Measurements from ENCODE around the gene KCNH8.

Gene KCNH8

DNA sequence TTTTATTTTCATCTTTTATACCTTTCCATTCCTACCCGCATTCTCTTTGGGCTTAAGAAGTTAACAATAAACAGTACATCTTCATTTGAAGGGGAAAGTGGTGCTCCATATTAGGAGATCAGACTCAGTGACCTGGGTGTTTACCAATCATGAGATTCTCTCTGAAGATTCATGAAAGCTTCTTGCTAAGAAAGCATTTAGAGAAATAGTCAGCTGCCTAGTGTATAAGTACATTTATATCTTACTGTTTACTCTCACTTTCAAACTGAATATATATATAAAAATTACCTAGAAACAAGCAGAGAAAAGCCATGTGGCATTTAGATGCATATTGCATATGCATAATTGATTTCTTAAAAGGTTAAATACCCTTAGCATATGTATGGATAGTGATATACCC, 100.5 kb downstream of the KCNH8 start:
- no peak overlapping the region for H3K4me3 ChIP-seq (ENCODE audit: low read depth, low read length)
- DNase-seq (ENCODE audit: low read depth), result no peak
- TF ChIP-seq, protein P1, sequence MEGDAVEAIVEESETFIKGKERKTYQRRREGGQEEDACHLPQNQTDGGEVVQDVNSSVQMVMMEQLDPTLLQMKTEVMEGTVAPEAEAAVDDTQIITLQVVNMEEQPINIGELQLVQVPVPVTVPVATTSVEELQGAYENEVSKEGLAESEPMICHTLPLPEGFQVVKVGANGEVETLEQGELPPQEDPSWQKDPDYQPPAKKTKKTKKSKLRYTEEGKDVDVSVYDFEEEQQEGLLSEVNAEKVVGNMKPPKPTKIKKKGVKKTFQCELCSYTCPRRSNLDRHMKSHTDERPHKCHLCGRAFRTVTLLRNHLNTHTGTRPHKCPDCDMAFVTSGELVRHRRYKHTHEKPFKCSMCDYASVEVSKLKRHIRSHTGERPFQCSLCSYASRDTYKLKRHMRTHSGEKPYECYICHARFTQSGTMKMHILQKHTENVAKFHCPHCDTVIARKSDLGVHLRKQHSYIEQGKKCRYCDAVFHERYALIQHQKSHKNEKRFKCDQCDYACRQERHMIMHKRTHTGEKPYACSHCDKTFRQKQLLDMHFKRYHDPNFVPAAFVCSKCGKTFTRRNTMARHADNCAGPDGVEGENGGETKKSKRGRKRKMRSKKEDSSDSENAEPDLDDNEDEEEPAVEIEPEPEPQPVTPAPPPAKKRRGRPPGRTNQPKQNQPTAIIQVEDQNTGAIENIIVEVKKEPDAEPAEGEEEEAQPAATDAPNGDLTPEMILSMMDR (IDR thresholded peaks at IDR 0.05; ENCODE audit: insufficient read depth, low read depth, low read length, missing control alignments), result no peak

DNA sequence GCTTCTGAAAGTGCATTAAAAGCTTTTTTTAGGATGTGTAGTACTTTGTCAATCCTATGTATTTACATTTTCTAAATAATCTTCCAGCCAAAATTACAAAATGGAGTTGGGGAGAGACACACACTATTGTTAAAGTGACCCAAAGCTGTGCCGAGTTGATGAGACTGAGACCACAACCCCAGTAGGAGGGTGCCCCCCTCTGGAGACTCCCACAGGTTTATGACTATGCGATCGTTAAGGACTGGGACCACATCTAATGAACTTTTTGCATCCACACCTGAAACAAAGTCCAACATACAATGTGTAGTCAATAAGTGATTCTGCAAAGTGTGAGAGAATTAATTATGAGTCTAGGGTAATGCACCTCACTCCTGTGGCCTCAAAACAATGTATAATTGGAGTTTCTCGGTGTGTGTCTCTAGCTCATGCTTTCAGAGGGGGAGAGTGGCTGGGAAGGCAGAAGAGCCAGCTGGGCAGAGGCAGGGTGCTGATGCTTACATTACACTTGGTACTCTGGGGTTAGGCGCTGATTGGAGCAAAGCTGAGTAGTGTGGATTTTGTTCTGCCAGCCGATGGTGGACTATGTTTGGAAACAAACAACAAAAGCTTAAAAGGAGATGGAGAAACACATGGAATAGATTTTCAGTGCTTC, 102.8 kb downstream of the KCNH8 start:
- TF ChIP-seq, protein P1 (IDR thresholded peaks at IDR 0.05; ENCODE audit: insufficient read depth, low read depth, low read length, missing control alignments), result no peak
- no peak overlapping the region for H3K4me3 ChIP-seq (ENCODE audit: low read depth, low read length)
- no peak for DNase-seq (ENCODE audit: low read depth)

DNA sequence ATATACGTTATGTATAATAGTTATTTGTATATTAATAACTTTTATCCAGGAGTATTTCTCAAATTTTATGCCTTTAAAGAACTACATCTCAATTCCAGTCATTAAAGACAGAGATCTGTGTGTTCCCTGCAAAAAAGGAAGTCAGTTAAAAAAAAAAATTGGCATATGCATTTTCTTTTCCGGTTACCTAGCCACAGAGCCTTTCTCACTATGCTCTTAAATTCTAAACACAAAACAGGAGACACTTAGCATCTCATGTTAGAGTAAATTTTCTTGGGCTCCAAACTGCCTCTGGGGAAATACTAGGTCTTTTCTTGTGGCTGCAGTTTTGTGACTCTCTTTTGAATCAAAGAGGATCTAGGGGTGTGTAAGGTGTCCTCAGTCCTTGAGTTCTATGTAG, 105.9 kb downstream of the KCNH8 start:
- DNase-seq (ENCODE audit: low read depth), result no peak
- H3K4me3 ChIP-seq (ENCODE audit: low read depth, low read length), result no peak overlapping the region
- TF ChIP-seq, protein P1 (IDR thresholded peaks at IDR 0.05; ENCODE audit: insufficient read depth, low read depth, low read length, missing control alignments), result no peak

DNA sequence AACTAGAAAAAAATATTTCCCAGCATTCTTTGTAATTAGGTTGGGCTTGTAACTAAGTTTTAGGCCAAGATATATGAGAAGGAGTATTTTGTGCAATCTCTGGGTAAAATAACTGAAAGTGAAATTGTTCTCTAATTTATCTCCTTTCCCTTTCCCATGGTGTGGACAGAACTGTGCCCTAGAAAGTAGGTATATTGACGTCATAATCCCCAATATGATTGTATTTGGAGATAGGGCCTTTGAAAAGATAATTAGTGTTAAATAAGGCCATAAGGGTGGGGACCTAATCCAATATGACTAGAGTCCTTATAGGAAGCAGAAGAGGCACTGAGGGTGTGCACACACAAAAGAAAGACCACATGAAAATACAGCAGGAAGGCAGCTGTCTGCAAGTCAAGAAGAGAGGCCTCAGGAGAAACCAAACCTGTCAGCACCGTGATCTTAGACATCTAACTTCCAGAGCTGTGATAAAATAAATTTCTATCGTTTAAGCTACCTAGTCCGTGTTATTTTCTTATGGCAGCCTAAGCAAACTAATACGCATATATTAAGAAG, 106.6 kb downstream of the KCNH8 start:
- TF ChIP-seq, protein P1 (IDR thresholded peaks at IDR 0.05; ENCODE audit: insufficient read depth, low read depth, low read length, missing control alignments), result no peak
- no peak for DNase-seq (ENCODE audit: low read depth)
- H3K4me3 ChIP-seq (ENCODE audit: low read depth, low read length), result no peak overlapping the region

DNA sequence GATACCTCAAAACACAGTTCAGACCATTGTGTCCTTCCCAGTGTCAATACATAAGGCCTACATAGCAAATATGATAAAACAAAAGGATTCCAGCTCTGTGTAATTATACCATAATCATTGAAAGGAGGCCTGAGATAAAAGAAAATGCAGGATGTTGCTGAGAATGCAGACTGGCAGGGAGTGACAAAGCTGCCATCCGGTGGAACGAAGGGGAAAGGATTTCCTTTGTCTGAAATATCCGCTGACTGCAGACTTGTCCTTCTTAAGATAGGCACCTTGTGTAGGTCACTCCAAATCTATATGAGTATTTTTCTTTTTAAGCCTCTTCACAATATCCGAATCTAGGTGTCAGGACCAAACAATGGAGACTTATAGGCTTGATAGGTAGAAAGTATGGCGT, 108.0 kb downstream of the KCNH8 start:
- TF ChIP-seq, protein P1 (IDR thresholded peaks at IDR 0.05; ENCODE audit: insufficient read depth, low read depth, low read length, missing control alignments), result no peak
- H3K4me3 ChIP-seq (ENCODE audit: low read depth, low read length), result no peak overlapping the region
- DNase-seq (ENCODE audit: low read depth), result no peak

DNA sequence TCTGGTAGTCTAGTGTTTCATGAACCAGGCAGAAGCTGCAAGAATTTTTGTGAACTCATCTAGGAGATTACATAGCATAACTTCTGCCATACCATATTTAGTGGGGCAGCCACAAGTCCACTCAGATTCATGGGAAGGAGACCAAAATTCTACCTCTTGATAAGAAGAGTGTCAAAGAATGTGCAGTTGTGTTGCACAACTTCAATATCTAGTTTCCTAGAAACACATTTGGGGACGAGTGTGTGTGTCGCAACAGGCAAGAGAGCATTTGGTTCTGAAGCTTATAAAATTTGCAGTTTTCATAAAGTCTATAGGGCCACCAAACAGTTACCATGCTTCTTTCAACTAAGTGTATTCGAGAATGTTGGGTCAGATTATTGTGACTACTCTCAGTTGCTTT, 115.3 kb downstream of the KCNH8 start:
- H3K4me3 ChIP-seq (ENCODE audit: low read depth, low read length), result no peak overlapping the region
- TF ChIP-seq, protein P1 (IDR thresholded peaks at IDR 0.05; ENCODE audit: insufficient read depth, low read depth, low read length, missing control alignments), result no peak
- no peak for DNase-seq (ENCODE audit: low read depth)

DNA sequence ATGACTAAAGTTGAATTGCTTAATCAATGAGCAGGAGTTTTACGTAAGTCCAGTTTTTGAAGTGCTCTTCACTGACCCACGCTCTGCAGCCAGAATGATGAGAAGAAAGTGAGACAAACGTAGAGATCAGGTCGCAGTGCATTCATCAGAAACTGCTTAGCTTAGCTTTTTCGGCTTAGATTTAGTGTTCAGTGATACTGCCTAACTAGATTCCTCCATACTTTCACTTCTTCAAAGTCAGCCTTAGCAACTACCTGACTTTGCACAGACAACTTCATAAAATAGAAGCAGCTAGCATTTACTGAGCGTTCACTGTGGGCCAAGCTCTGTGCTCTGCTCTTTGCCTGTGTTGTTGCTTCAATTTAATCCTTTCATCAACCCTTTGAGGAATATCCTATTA, 116.1 kb downstream of the KCNH8 start:
- no peak for DNase-seq (ENCODE audit: low read depth)
- TF ChIP-seq, protein P1 (IDR thresholded peaks at IDR 0.05; ENCODE audit: insufficient read depth, low read depth, low read length, missing control alignments), result no peak
- H3K4me3 ChIP-seq (ENCODE audit: low read depth, low read length), result no peak overlapping the region
